AG04450 (cell line): ENCODE data around the gene FOXF2. TPM values are rescaled to one million over a fixed set of nuclear protein-coding genes. Genes with fewer than 3 reads are reported as not detected.

ENCODE experiments used
- CTCF ChIA-PET: fragments of 300-600, 350-600 bp; formaldehyde crosslinking; extraction: SDS; loops from one replicate; lab custom pipeline; 2022; ENCODE audit warnings: antibody characterized with exemption, inconsistent platforms; lab: Charles Lee
- POLR2A ChIA-PET: fragments of 350-600 bp; formaldehyde crosslinking; extraction: SDS; loops from one replicate; lab custom pipeline; 2021; ENCODE audit warnings: antibody characterized with exemption, inconsistent platforms; lab: Yijun Ruan, JAX
- DNase-seq: peaks from one replicate; pipeline ENCODE4 v3.0.0-alpha.2; 2011; ENCODE audit warnings: low read depth, low spot score
- H3K27ac ChIP-seq: one replicate; pipeline ENCODE4 v1.5.1; 2012; ENCODE audit warnings: low read depth, low read length, control low read depth
- H3K27me3 ChIP-seq: one replicate; pipeline ENCODE4 v1.6.0; 2012; ENCODE audit warnings: low read length; ENCODE audit not compliant: control insufficient read depth, insufficient read depth
- H3K4me3 ChIP-seq: 2 replicates; pipeline ENCODE4 v1.5.1; 2011; ENCODE audit warnings: mild to moderate bottlenecking, low read depth, low read length, control low read depth
- H3K9me3 ChIP-seq: 2 replicates; pipeline ENCODE4 v1.5.1; 2012; ENCODE audit warnings: low read length; ENCODE audit not compliant: control insufficient read depth, insufficient read depth
- polyA plus RNA-seq: library from polyadenylated mRNA; depleted of rRNA; stranded (reverse); fragments of >200 nt; gene quantifications from 2 replicates; pipeline ENCODE4 v1.2.3, GENCODE V29; 2011
- TF ChIP-seq, protein P1 (sequence below): IDR thresholded peaks from 2 replicates; pipeline ENCODE4 v1.5.1; 2011; ENCODE audit warnings: low read depth, low read length, control low read depth, inconsistent platforms

The FOXF2 gene
- polyA plus RNA-seq, 1 experiment = 17.3 TPM

DNA sequence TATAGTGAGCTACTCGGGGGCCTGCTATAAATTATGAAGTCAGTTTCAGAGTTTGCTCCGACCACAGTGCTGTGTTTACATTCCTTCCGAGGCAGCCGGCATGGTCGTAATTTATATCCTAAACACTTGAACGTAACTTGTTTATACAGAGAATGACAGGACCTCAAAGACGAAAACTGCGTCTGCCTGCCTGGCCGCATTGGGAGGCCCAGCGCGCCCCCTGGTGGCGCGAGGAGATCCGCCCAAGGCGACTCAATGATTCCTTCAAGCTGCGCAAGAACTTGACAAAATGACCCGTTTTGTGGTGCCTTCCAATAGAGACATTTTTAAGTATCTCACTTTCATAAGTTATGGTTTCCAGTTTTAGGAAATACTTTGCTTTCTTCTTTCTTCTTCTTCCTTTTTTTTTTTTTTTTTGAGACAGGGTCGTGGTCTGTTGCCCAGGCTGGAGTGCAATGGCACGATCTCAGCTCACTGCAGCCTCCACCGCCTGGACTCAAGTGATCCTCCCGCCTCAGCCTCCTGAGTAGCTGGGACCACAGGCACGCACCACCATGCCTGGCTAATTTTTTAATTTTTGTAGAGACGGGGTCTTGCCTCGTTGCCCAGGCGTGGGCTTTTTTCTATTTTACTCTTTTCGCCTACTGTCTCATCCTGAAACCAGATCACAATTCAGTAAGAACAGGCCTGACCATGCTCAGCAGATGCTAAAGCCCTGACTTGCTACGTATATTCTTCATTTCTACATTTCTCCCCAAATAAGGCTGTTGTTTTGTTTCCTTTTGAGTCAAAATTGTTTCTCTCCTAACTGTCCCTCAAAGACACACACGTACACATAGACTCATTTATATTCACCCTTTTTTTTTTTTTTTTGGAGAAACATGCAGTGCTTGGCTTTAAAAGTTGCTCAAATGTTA is 7.8 kb downstream of the FOXF2 start:
- no peaks in the 10 kb centered on the region for H3K27me3 ChIP-seq
- TF ChIP-seq, protein P1, sequence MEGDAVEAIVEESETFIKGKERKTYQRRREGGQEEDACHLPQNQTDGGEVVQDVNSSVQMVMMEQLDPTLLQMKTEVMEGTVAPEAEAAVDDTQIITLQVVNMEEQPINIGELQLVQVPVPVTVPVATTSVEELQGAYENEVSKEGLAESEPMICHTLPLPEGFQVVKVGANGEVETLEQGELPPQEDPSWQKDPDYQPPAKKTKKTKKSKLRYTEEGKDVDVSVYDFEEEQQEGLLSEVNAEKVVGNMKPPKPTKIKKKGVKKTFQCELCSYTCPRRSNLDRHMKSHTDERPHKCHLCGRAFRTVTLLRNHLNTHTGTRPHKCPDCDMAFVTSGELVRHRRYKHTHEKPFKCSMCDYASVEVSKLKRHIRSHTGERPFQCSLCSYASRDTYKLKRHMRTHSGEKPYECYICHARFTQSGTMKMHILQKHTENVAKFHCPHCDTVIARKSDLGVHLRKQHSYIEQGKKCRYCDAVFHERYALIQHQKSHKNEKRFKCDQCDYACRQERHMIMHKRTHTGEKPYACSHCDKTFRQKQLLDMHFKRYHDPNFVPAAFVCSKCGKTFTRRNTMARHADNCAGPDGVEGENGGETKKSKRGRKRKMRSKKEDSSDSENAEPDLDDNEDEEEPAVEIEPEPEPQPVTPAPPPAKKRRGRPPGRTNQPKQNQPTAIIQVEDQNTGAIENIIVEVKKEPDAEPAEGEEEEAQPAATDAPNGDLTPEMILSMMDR = peak; percentile 99
- peak; percentile 94 for DNase-seq
- no peak overlapping the region for H3K4me3 ChIP-seq
- CTCF ChIA-PET = interaction anchor here (0.5 to 3.6 kb wide), 36 partner anchors 8 to 1331 kb away, joined by 3 to 49 read pairs (median 6); no protein-coding TSS in a partner anchor
- no peak overlapping the region for H3K27ac ChIP-seq
- POLR2A ChIA-PET = interaction anchor here (0.6 to 1.5 kb wide), 7 partner anchors 8 to 1375 kb away, joined by 3 to 5 read pairs (median 3); no protein-coding TSS in a partner anchor
- peaks cover 7% of the 10 kb centered on the region; the same call in 1 of the 2 replicates for H3K9me3 ChIP-seq

- no peaks in the 10 kb centered on the region for H3K27me3 ChIP-seq
- peaks cover 7% of the 10 kb centered on the region; the same call in 1 of the 2 replicates for H3K9me3 ChIP-seq
- TF ChIP-seq, protein P1 = no peak
- ChIA-PET POLR2A (no interaction called here), CTCF (no interaction called here)
- H3K27ac ChIP-seq = no peak overlapping the region
- no peak overlapping the region for H3K4me3 ChIP-seq
- no peak for DNase-seq
These were observed 9.9 kb downstream of the FOXF2 start for GRCh38 chr6:1399085-1399780.

GRCh38 chr6:1400126-1400850 is 10.9 kb downstream of the FOXF2 start:
- TF ChIP-seq, protein P1 = no peak
- no peak overlapping the region for H3K4me3 ChIP-seq
- no peak for DNase-seq
- H3K27ac ChIP-seq = no peak overlapping the region
- no peaks in the 10 kb centered on the region for H3K27me3 ChIP-seq
- CTCF ChIA-PET = interaction anchor here (0.6 to 1.2 kb wide), 2 partner anchors 37 to 602 kb away, joined by 3 to 4 read pairs; no protein-coding TSS in a partner anchor
- peaks cover 11% of the 10 kb centered on the region for H3K9me3 ChIP-seq
- POLR2A ChIA-PET = no interaction called here

GRCh38 chr6:1402369-1402768 is 13.0 kb downstream of the FOXF2 start:
- Histone ChIP-seq H3K9me3 (peaks cover 11% of the 10 kb centered on the region), H3K27me3 (no peaks in the 10 kb centered on the region), H3K4me3 (no peak overlapping the region), H3K27ac (no peak overlapping the region)
- no peak for DNase-seq
- TF ChIP-seq, protein P1 = no peak
- POLR2A ChIA-PET = no interaction called here
- CTCF ChIA-PET = interaction anchor here (1.0 to 1.3 kb wide), 2 partner anchors 34 to 680 kb away, joined by 3 to 4 read pairs; no protein-coding TSS in a partner anchor
